ENCODE data around the gene SAMM50. TPM values are rescaled to one million over a fixed set of nuclear protein-coding genes. Genes with fewer than 3 reads are reported as not detected.

Gene SAMM50
- total RNA-seq, 4 donors from 2014 or later: 21.6 to 28.6 (median 27.2) TPM

GRCh38 chr22:43980996-43981395, 25.8 kb downstream of the SAMM50 start:
- H3K27me3 ChIP-seq: no peaks in the 10 kb centered on the region
- no peak for TF ChIP-seq POLR2A (IDR thresholded peaks at IDR 0.05; ENCODE audit: low read depth)
- no peak for TF ChIP-seq POLR2AphosphoS5 (IDR thresholded peaks at IDR 0.05)
- no peak for TF ChIP-seq EP300 (IDR thresholded peaks at IDR 0.05)
- TF ChIP-seq CTCF (IDR thresholded peaks at IDR 0.05): no peak
- no peaks in the 10 kb centered on the region for H3K9me3 ChIP-seq
- H3K36me3 ChIP-seq: peaks cover 56 to 98% (median 94%) of the 10 kb centered on the region in 4 donors
- WGBS: 97% methylated on average over 14 of the region's 17 CpGs
- no peak overlapping the region for H3K27ac ChIP-seq (replicated peaks in 1 of 4)
- intact Hi-C loops (cut with DNase I): no loop called here
- no peak for DNase-seq (ENCODE audit: extremely low spot score)
- H3K4me3 ChIP-seq: no peak overlapping the region
- H3K4me1 ChIP-seq: no peaks in the 10 kb centered on the region

- Histone ChIP-seq H3K9me3 (no peaks in the 10 kb centered on the region), H3K4me1 (no peaks in the 10 kb centered on the region), H3K27me3 (no peaks in the 10 kb centered on the region), H3K36me3 (peaks cover 61 to 96% (median 88%) of the 10 kb centered on the region in 4 donors), H3K27ac (replicated peaks in 1 of 4) (no peak overlapping the region), H3K4me3 (no peak overlapping the region)
- DNase-seq (ENCODE audit: extremely low spot score): no peak
- intact Hi-C loops (cut with DNase I): no loop called here
- WGBS: 96% methylated on average over 16 of the region's 16 CpGs
- no peak for TF ChIP-seq POLR2AphosphoS5 (IDR thresholded peaks at IDR 0.05)
- TF ChIP-seq POLR2A (IDR thresholded peaks at IDR 0.05; ENCODE audit: low read depth): no peak
- no peak for TF ChIP-seq EP300 (IDR thresholded peaks at IDR 0.05)
- no peak for TF ChIP-seq CTCF (IDR thresholded peaks at IDR 0.05)
These were observed 28.6 kb downstream of the SAMM50 start for GRCh38 chr22:43983808-43984207.

GRCh38 chr22:43985532-43985931, 30.3 kb downstream of the SAMM50 start:
- Histone ChIP-seq H3K36me3 (peaks cover 62 to 96% (median 88%) of the 10 kb centered on the region in 4 donors), H3K9me3 (no peaks in the 10 kb centered on the region), H3K4me1 (no peaks in the 10 kb centered on the region), H3K27ac (replicated peaks in 1 of 4) (no peak overlapping the region), H3K27me3 (no peaks in the 10 kb centered on the region), H3K4me3 (no peak overlapping the region)
- WGBS: 83% methylated on average over 12 of the region's 12 CpGs
- DNase-seq (ENCODE audit: extremely low spot score): no peak
- intact Hi-C loops (cut with DNase I): no loop called here
- no peak for TF ChIP-seq POLR2AphosphoS5 (IDR thresholded peaks at IDR 0.05)
- TF ChIP-seq POLR2A (IDR thresholded peaks at IDR 0.05; ENCODE audit: low read depth): no peak
- TF ChIP-seq EP300 (IDR thresholded peaks at IDR 0.05): no peak
- no peak for TF ChIP-seq CTCF (IDR thresholded peaks at IDR 0.05)

GRCh38 chr22:43988116-43988820, 33.0 kb downstream of the SAMM50 start:
- no peak for DNase-seq (ENCODE audit: extremely low spot score)
- Histone ChIP-seq H3K4me3 (no peak overlapping the region), H3K9me3 (no peaks in the 10 kb centered on the region), H3K36me3 (peaks cover 71 to 96% (median 91%) of the 10 kb centered on the region in 4 donors), H3K27ac (replicated peaks in 1 of 4) (no peak overlapping the region), H3K4me1 (no peaks in the 10 kb centered on the region), H3K27me3 (no peaks in the 10 kb centered on the region)
- WGBS: 62% methylated on average over 8 of the region's 8 CpGs
- no peak for TF ChIP-seq POLR2A (IDR thresholded peaks at IDR 0.05; ENCODE audit: low read depth)
- TF ChIP-seq EP300 (IDR thresholded peaks at IDR 0.05): no peak
- no peak for TF ChIP-seq POLR2AphosphoS5 (IDR thresholded peaks at IDR 0.05)
- TF ChIP-seq CTCF (IDR thresholded peaks at IDR 0.05): no peak
- intact Hi-C loops (cut with DNase I): no loop called here

Measured in esophagus muscularis mucosa (tissue), 4 donors.